Tibial artery (tissue), 4 donors: ENCODE results near the gene AKR7A3.
"Not testable (repeated sequence)": the region's sequence is repeated elsewhere in the genome, so short reads cannot be mapped to it uniquely, and the experiment has no call there.

Source experiments
- DNase-seq, 2 donors: peaks; one replicate each; pipeline ENCODE4 v3.0.0-alpha.2; 2019
- H3K27ac ChIP-seq, 2 donors: fragments of 200-600 bp; sonication (generic) in 1 of 2; 1 replicate in 1 of 2; 2 replicates in 1 of 2; pipeline ENCODE4 v1.5.1; 2018 to 2019; ENCODE audit warnings: mild to moderate bottlenecking in 1 of 2
- H3K27me3 ChIP-seq, 2 donors: fragments of 200-600 bp; sonication (generic) in 1 of 2; one replicate each; pipeline versions ENCODE4 v1.5.1 to v1.6.0; 2016 to 2019
- H3K36me3 ChIP-seq, 3 donors: fragments of 200-600 bp; sonication (generic) in 2 of 3; one replicate each; pipeline ENCODE4 v1.5.1; 2016 to 2019; ENCODE audit warnings: mild to moderate bottlenecking in 2 of 3
- H3K4me1 ChIP-seq, 4 donors: fragments of 200-600 bp; sonication (generic) in 2 of 4; 1 replicate in 3 of 4; 2 replicates in 1 of 4; pipeline ENCODE4 v1.5.1; 2016 to 2019
- H3K4me3 ChIP-seq, 2 donors: fragments of 200-600 bp; sonication (generic) in 1 of 2; 1 replicate in 1 of 2; 2 replicates in 1 of 2; pipeline ENCODE4 v1.5.1; 2018 to 2019; ENCODE audit warnings: mild to moderate bottlenecking in 2 of 2
- H3K9me3 ChIP-seq, 3 donors: fragments of 200-600 bp; sonication (generic) in 1 of 3; one replicate each; pipeline ENCODE4 v1.5.1; 2016 to 2019
- intact Hi-C: fragments of 100-400 bp; cut with DNase I; formaldehyde crosslinking; loops from one replicate; pipeline ENCODE4 v1.15.0; 2023; ENCODE audit warnings: low total_unique reads
- TF ChIP-seq, protein P1 (sequence below), 2 experiments: fragments of 200-600 bp in 1 of 2; fragments of 450-650 bp in 1 of 2; IDR thresholded peaks; one replicate each; pipeline ENCODE4 v1.5.1; 2017 to 2019; ENCODE audit warnings: antibody characterized with exemption in 2 of 2, mild to moderate bottlenecking in 1 of 2, moderate library complexity in 1 of 2

The AKR7A3 gene

GRCh38 chr1:19257178-19257914 lies 31.2 kb downstream of the AKR7A3 start:
- no peaks in the 10 kb centered on the region for H3K27me3 ChIP-seq
- DNase-seq, result no peak
- H3K4me3 ChIP-seq, result no peak overlapping the region
- no peak overlapping the region for H3K27ac ChIP-seq
- H3K4me1 ChIP-seq, result peaks cover 0 to 16% (median 13%) of the 10 kb centered on the region in 4 donors
- intact Hi-C loops, result no loop called here
- TF ChIP-seq, protein P1, sequence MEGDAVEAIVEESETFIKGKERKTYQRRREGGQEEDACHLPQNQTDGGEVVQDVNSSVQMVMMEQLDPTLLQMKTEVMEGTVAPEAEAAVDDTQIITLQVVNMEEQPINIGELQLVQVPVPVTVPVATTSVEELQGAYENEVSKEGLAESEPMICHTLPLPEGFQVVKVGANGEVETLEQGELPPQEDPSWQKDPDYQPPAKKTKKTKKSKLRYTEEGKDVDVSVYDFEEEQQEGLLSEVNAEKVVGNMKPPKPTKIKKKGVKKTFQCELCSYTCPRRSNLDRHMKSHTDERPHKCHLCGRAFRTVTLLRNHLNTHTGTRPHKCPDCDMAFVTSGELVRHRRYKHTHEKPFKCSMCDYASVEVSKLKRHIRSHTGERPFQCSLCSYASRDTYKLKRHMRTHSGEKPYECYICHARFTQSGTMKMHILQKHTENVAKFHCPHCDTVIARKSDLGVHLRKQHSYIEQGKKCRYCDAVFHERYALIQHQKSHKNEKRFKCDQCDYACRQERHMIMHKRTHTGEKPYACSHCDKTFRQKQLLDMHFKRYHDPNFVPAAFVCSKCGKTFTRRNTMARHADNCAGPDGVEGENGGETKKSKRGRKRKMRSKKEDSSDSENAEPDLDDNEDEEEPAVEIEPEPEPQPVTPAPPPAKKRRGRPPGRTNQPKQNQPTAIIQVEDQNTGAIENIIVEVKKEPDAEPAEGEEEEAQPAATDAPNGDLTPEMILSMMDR (IDR thresholded peaks at IDR 0.05), result no peak
- peaks cover 43 to 62% (median 45%) of the 10 kb centered on the region in 3 donors for H3K36me3 ChIP-seq
- no peaks in the 10 kb centered on the region for H3K9me3 ChIP-seq

- H3K27me3 ChIP-seq, H3K27ac ChIP-seq, H3K4me3 ChIP-seq, intact Hi-C loops, DNase-seq, H3K9me3 ChIP-seq: not testable (repeated sequence)
- Histone ChIP-seq H3K36me3 (peaks cover 43 to 62% (median 45%) of the 10 kb centered on the region in 3 donors), H3K4me1 (peaks cover 0 to 20% (median 15%) of the 10 kb centered on the region in 4 donors)
Measured at GRCh38 chr1:19256301-19256700, 32.3 kb downstream of the AKR7A3 start.

- peaks cover 43 to 55% (median 43%) of the 10 kb centered on the region in 3 donors for H3K36me3 ChIP-seq
Measured at GRCh38 chr1:19255288-19255687, 33.3 kb downstream of the AKR7A3 start.

GRCh38 chr1:19254416-19254815 lies 34.2 kb downstream of the AKR7A3 start:
- no peak for DNase-seq
- Histone ChIP-seq H3K9me3 (no peaks in the 10 kb centered on the region), H3K27me3 (no peaks in the 10 kb centered on the region), H3K4me1 (peaks cover 0 to 35% (median 27%) of the 10 kb centered on the region in 4 donors), H3K4me3 (no peak overlapping the region), H3K27ac (no peak overlapping the region), H3K36me3 (peaks cover 35 to 46% (median 36%) of the 10 kb centered on the region in 3 donors)
- intact Hi-C loops, result no loop called here
- TF ChIP-seq, protein P1 (IDR thresholded peaks at IDR 0.05), result no peak

More at GRCh38 chr1:19255288-19255687, 33.3 kb downstream of the AKR7A3 start:
- DNase-seq, result no peak
- no peaks in the 10 kb centered on the region for H3K9me3 ChIP-seq
- peaks cover 0 to 29% (median 23%) of the 10 kb centered on the region in 4 donors for H3K4me1 ChIP-seq
- H3K27me3 ChIP-seq, result no peaks in the 10 kb centered on the region
- TF ChIP-seq, protein P1 (IDR thresholded peaks at IDR 0.05), result no peak
- intact Hi-C loops, result no loop called here
- H3K27ac ChIP-seq, result no peak overlapping the region
- no peak overlapping the region for H3K4me3 ChIP-seq

- Histone ChIP-seq H3K4me1 (peaks cover 0 to 35% (median 27%) of the 10 kb centered on the region in 4 donors), H3K36me3 (peaks cover 9 to 17% (median 13%) of the 10 kb centered on the region in 3 donors), H3K27ac (peak within 1 kb of the TSS; percentile 88 to 89), H3K27me3 (no peaks in the 10 kb centered on the region), H3K9me3 (no peaks in the 10 kb centered on the region), H3K4me3 (peak within 1 kb of the TSS; percentile 80 to 88)
- TF ChIP-seq, protein P1 (IDR thresholded peaks at IDR 0.05), result peak in 1 of 2 experiments; percentile 13
- peak; percentile 82 to 89 for DNase-seq
- intact Hi-C loops, result no loop called here
Measured at GRCh38 chr1:19251305-19252196, 37.0 kb downstream of the AKR7A3 start, which contains the start of the genes EMC1 and MRTO4. Gene EMC1, minus strand, starts transcription at chr1:19251524. Its CDS starts 15 bp downstream, at chr1:19251509. Gene MRTO4, plus strand, starts transcription at chr1:19251805. Its CDS starts 31 bp downstream, at chr1:19251836.
